Stimulated activated CD4-positive, alpha-beta T cell treated with anti-CD3 and anti-CD28 coated beads, Interleukin-2, amount 100 ng/mL, for 48 hours (primary cell): ENCODE measurements around the gene SPART.
A peak's percentile ranks its signal among the peaks of the same experiment; 100 is the strongest.
"Not testable (repeated sequence)": the region's sequence is repeated elsewhere in the genome, so short reads cannot be mapped to it uniquely, and the experiment has no call there.

ENCODE experiments used
- DNase-seq, 2 donors: peaks; one replicate each; pipeline ENCODE4 v3.0.0-alpha.2; 2020

The SPART gene

DNA sequence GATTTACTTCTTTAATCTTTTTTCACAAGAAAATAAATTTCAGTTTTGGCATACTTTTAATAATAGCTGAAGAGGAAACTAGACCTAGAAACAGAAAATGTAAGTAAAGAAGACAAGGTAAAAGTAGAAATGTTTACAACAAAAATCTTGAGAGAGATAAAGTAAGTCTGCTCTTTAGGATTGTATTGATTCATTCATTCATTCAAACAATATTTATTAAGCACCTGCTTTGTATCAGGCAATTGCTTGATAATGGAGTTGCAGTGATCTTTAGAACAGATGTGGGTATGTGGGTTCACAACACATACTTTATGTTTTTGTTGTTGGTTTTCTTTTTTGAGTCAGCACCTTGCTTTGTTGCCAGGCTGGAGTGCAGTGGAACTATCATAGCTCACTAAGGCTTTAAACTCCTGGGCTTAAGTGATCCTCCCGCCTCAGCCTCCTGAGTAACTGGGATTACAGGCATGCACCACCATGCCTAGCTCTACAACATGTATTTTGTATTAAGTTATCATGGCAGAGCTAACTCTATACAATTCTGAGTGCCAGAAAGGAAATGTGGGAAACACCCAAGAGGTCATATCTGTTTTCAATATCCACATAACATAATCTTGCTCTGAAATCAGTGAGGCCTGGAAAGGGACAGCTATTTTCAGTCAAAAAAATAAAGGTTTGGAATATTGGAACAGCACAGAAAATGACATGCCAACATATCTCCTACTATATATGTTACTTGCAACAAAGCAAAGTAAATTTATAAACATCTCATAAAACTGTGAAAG, 8.8 kb upstream of the SPART start:
- DNase-seq, result no peak

DNA sequence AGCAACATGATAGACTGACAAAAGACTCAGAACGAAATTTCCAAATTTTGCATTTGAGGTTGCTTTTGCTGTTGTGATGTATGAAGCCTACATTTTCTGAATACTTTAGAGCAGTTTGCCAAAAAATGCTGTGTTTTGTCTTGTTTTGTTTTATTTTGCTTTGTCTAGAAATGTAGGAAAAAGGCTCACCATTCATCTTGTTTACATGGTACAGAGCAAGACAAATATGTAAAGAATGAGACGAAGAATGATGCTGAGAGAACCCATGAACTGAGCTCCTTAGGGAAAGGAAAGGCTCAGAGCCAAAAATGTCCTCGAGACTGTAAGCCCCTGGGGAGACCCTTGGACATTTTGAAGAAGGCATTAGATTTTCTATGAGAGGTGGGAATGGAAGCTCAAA, 6.8 kb upstream of the SPART start:
- no peak for DNase-seq

DNA sequence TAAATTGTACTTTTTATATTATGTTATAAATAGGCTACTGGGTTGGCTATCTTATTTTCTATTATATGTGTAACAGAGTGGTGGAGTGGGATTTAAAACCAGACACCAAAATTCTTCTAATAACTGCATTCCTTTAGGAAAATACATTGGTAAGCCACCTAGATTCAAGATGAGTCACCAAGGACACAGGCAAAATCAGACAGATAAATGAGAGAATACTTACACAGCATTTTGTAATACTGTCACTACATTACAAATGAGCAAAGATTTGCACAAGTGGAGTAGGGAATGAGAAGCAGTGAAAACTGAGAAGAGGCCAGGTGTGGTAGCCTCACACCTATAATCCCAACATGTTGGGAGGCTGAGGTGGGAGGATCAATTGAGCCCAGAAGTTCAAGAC, 6.2 kb upstream of the SPART start:
- no peak for DNase-seq

GRCh38 chr13:36347531-36348210, 1.5 kb upstream of the SPART start:
- DNase-seq, result no peak

DNA sequence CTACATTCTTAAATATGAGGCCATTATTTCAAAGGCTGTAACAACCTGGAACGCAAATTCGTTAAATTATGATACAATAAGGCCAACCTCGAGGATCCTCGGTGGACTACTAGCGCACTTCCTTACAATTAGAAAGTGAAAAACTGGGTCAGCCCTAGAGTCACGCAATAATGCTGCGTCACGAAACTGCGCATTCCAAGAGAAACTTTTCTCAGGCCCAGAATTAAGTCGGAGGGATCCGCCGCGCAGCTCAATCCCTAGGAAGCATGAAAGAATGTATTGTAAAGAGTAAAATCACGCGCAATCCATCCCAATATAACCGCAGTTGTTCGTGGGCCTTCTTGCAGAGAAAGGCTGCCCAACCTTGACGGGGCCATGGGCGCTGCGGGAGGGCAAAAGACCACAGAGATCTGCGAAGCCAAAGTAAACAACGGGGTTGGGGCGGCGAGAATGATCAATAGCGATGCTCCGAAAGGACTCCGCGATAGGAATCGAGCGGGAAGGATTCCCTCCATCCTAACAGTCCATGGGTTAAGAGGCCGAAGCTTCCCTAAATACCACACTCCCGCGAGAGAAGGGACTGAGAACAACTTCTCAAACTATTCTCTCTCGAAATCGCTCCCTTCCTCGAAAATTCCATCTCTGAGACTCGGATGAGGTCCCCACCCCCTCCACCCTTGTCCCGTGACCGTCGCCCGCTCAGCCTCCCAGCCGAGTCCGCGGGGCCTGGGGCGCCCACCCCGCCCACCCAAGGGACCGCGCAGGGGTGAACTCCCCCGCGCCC, 564 bp downstream of the SPART start:
- peak; percentile 12 to 19 for DNase-seq

GRCh38 chr13:36344886-36345437, 1.2 kb downstream of the SPART start:
- DNase-seq, result peak in 1 of 2 donors; percentile 3

GRCh38 chr13:36344173-36344572, 2.0 kb downstream of the SPART start:
- DNase-seq, result no peak

GRCh38 chr13:36343766-36344165, 2.4 kb downstream of the SPART start:
- DNase-seq, result no peak

DNA sequence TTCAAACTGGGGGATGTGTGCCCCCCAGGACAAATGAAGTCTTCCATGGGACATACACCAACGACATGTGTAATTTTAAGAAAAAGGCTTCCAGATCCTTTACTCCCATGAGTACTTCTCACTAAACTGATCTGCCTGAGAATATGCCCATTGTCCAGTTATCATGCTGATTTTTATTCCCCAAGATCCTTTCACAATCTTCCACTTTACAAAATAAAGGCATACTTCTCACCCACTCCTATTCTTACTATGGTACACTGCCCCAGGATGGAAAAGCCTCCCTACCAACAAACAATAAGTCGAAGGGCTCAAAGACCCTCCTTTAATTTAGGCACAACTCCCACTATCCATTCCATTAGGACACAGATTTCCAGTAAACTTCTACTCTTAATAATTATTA, 3.5 kb downstream of the SPART start:
- DNase-seq, result no peak

- no peak for DNase-seq
Measured at GRCh38 chr13:36341718-36342117, 4.5 kb downstream of the SPART start.

DNA sequence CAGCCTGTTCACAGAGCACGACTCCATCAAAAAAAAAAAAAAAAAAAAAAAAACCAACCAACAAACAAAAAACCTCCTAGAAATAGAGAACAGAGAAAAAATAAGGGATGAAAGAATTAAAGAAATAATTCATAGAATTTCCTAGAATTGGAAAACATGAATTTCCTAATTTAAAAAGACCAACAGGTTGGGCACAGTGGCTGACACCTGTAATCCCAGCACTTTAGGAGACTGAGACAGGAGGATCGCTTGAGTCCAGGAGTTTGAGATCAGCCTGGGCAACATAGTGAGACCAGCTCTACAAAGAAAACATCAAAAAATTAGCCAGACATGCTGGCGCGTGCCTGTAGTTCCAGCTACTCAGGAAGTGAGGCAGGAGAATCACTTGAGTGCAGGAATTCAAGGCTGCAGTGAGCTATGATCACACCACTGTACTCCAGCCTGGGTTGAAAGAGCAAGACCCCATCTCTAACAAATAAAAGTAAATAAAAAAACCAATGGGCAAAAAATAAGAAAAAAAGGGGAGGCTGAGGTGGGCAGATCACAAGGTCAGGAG, 6.5 kb downstream of the SPART start:
- DNase-seq, result no peak

GRCh38 chr13:36337938-36338641, 8.1 kb downstream of the SPART start:
- no peak for DNase-seq

- DNase-seq, result no peak
Measured at GRCh38 chr13:36332986-36333385, 13.2 kb downstream of the SPART start.

DNA sequence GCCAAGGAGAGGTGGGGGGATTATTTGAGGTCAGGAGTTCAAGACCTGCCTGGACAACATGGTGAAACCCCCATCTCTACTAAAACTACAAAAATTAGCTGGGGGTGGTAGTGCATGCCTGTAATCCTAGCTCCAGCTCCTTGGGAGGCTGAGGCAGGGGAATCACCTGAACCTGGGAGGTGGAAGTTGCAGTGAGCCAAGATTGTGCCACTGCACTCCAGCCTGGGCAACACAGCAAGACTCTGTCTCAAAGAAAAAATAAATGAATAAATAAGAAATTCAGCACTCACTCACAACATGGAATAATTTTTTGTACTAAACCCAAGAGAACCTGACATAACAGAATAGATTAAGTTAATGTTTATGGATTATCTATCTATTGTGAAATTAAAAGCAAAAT, 13.9 kb downstream of the SPART start:
- not testable (repeated sequence) for DNase-seq

GRCh38 chr13:36331280-36331679, 14.9 kb downstream of the SPART start:
- no peak for DNase-seq

DNA sequence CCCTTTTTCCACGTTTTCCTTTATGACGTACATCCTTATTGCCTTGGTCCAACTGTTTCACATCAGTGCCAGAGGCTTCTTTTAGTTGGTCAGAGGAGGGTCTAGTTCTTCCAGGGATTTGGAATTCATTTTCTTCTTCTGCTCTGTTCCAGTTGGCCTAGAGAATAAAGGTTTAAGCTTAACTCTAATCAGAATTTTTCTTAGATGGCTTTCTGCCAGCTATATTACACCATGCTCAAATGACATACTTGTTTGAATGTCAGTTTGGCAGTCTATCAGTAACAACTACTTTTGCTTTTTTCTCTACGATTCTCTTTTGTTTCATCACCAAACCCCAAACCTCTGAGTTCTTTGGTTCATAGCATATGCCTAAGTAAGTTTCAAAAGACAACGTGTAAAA, 16.8 kb downstream of the SPART start:
- no peak for DNase-seq

DNA sequence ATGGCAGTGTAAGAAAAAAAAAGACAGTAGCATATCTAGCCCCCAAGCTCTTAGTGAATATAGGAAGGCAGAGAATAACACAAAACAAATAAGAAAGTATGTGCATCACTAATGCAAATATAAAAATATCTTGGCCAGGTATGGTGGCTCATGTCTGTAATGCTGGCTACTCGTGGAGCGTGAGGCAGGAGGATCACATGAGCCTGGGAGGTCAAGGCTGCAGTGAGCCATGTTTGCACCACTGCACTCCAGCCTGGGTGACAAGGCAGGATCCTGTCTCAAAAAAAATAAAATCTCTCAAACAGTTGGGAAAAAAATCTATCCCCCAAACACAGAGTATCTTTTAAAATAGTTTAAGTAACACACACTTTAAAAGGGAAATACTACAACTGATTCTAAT, 17.4 kb downstream of the SPART start:
- no peak for DNase-seq

DNA sequence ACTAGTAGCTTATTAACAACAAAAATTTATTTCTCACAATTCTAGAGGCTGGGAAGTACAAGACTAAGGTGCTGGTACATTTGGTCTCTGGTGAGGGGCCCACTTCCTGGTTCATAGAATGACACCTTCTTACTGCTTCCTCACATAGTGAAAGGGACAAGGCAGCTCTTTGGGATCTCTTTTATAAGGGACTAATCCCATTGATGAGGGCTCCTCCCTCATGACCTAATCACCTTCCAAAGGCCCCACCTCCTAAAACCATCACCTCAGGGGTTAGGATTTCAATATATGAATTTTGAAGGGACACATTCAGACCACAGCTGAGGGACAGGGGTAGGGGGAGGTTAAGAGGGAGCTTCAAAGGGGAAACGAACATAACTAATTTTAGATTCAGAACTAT, 20.3 kb downstream of the SPART start:
- no peak for DNase-seq

GRCh38 chr13:36324881-36325280, 21.3 kb downstream of the SPART start:
- DNase-seq, result not testable (repeated sequence)

GRCh38 chr13:36323951-36324566, 22.1 kb downstream of the SPART start:
- DNase-seq, result no peak

- no peak for DNase-seq
Measured at GRCh38 chr13:36323408-36323807, 22.8 kb downstream of the SPART start.

DNA sequence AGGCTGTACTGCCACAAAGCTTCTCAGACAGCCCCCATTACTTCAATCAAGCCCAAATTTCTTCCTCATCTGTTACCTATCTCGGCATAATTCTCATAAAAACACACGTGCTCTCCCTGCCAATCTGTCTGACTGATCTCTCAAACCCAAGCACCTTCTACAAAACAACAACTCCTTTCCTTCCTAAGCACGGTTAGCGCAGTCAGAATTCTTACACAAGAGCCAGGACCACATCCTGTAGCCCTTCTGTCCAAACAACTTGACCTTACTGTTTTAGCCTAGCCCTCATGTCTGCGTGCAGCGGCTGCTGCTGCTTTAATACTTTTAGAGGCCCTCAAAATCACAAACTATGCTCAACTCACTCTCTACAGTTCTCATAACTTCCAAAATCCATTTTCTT, 26.4 kb downstream of the SPART start:
- not testable (repeated sequence) for DNase-seq
